ENCODE measurements around the gene ROCK1. TPM values are rescaled to one million over a fixed set of nuclear protein-coding genes. Genes with fewer than 3 reads are reported as not detected.

The ROCK1 gene
- total RNA-seq, 1 donor from 2014 or later, result 16.6 TPM

DNA sequence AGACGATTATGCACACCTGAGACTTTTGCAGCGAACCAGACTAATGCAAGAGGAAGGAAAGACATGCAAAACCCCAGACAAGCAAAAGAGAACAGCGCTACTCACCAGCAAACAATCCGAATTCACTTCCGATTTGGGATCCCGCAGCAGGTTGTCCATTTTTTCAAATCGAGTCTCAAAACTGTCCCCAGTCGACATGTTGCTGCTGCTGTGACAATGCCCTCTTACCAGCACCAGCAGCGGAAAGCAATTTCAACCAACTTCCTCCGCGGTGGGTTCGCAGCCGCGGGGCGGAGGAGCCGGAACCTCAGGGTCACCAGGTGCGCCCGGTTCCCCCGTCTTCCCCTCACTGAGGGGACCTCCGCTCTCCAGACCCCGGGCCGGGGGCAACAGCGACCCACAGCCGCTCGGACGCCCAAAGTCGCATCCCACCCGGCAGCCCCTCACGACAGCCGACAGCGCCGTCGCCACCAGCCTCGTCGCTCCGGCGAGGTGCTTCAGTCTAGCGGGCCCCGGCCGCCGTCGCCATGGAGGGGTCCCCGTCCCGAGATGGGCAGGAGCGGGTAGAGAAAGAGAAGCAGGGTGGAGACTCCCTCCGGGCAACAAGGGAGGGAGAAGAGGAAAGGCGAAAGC, 784 bp downstream of the ROCK1 start:
- peak overlapping the region; percentile 96 for H3K4me3 ChIP-seq (ENCODE audit: low read depth, low read length)
- TF ChIP-seq, protein P1, sequence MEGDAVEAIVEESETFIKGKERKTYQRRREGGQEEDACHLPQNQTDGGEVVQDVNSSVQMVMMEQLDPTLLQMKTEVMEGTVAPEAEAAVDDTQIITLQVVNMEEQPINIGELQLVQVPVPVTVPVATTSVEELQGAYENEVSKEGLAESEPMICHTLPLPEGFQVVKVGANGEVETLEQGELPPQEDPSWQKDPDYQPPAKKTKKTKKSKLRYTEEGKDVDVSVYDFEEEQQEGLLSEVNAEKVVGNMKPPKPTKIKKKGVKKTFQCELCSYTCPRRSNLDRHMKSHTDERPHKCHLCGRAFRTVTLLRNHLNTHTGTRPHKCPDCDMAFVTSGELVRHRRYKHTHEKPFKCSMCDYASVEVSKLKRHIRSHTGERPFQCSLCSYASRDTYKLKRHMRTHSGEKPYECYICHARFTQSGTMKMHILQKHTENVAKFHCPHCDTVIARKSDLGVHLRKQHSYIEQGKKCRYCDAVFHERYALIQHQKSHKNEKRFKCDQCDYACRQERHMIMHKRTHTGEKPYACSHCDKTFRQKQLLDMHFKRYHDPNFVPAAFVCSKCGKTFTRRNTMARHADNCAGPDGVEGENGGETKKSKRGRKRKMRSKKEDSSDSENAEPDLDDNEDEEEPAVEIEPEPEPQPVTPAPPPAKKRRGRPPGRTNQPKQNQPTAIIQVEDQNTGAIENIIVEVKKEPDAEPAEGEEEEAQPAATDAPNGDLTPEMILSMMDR (IDR thresholded peaks at IDR 0.05; ENCODE audit: insufficient read depth, low read length, severe bottlenecking), result no peak
- DNase-seq (ENCODE audit: low read depth) (peak; percentile 35), FAIRE-seq (no peak)
- no peaks in the 10 kb centered on the region for H3K27me3 ChIP-seq (ENCODE audit: control insufficient read depth, insufficient read depth, low read length)
- H3K36me3 ChIP-seq (ENCODE audit: control insufficient read depth, insufficient read depth, low read length), result no peaks in the 10 kb centered on the region

DNA sequence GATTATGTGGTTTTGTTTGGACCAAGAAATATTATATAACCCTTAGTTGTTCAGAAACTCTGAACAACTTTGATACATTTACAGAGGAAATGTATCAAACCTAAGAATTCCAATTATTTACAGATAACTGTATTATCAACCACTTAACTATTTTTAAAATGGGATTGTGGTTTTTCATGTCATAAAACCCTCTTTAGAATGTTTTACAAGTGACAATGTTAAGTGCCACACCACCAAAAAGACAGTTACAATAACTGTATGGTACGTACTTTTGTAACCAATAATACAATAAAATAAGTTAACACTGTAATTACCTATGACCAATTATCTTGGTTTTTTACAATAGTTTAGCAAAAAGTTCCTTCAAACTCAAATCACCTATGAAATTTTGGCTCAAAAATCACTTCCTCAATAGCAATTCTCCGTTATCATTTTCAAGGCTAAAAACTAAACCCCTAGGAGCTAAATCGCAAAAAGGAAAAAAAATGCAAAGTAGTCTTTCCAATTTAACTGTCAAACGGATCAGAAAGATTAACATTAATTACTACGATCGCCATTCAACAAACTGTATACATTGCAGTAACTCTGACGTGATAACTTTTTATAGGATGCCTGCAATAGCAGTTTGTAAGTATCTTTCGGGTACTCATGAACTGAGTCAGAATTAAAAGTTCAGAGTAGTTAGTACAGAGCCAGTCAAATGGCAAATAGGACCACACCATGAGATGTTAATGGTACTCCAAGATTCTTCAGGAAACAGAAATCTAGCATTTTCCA, 1.5 kb downstream of the ROCK1 start:
- DNase-seq (ENCODE audit: low read depth), result no peak
- peak overlapping the region; percentile 96 for H3K4me3 ChIP-seq (ENCODE audit: low read depth, low read length)
- no peak for FAIRE-seq
- no peaks in the 10 kb centered on the region for H3K27me3 ChIP-seq (ENCODE audit: control insufficient read depth, insufficient read depth, low read length)
- no peaks in the 10 kb centered on the region for H3K36me3 ChIP-seq (ENCODE audit: control insufficient read depth, insufficient read depth, low read length)
- TF ChIP-seq, protein P1 (IDR thresholded peaks at IDR 0.05; ENCODE audit: insufficient read depth, low read length, severe bottlenecking), result no peak

DNA sequence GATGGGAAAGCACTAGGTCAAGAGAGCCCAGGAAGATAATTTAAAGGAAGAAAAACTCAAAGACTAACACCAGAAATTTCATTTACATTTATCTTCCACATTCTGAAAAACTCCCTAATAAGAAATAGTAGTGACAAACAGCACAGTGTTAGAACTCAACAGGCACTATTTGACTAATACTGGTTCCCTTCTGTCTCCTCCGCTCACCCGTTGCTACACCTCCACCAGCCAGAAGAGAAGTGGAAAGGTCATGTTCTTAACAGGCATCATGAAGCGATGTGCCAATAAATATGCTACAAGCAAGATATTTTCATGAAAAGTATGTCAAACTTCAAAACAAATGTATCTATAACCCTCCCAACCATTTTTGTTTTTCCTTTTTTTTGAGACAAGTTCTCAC, 5.7 kb downstream of the ROCK1 start:
- TF ChIP-seq, protein P1 (IDR thresholded peaks at IDR 0.05; ENCODE audit: insufficient read depth, low read length, severe bottlenecking), result no peak
- DNase-seq (ENCODE audit: low read depth) (no peak), FAIRE-seq (no peak)
- H3K36me3 ChIP-seq (ENCODE audit: control insufficient read depth, insufficient read depth, low read length), result no peaks in the 10 kb centered on the region
- no peak overlapping the region for H3K4me3 ChIP-seq (ENCODE audit: low read depth, low read length)
- H3K27me3 ChIP-seq (ENCODE audit: control insufficient read depth, insufficient read depth, low read length), result no peaks in the 10 kb centered on the region

DNA sequence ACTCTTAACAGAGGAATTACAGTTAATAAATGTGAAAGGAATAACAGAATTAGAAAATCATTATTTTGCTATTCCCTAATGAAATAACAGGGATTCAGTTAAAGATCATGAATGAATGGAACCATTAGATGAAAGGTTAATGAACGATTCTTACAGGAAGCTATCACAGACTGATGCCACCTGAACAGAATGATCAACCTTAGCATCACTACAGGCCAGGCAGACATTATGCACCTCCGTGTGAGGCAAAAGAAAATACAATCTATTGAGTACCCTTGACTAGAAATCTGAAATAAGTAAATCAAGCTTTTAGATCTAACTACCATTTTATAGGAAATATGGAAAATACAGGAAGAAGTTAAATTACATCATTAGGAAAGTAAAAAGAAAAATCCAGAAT, 10.4 kb downstream of the ROCK1 start:
- Histone ChIP-seq H3K4me3 (ENCODE audit: low read depth, low read length) (no peak overlapping the region), H3K27me3 (ENCODE audit: control insufficient read depth, insufficient read depth, low read length) (no peaks in the 10 kb centered on the region), H3K36me3 (ENCODE audit: control insufficient read depth, insufficient read depth, low read length) (no peaks in the 10 kb centered on the region)
- no peak for DNase-seq (ENCODE audit: low read depth)
- FAIRE-seq, result no peak
- TF ChIP-seq, protein P1 (IDR thresholded peaks at IDR 0.05; ENCODE audit: insufficient read depth, low read length, severe bottlenecking), result no peak

DNA sequence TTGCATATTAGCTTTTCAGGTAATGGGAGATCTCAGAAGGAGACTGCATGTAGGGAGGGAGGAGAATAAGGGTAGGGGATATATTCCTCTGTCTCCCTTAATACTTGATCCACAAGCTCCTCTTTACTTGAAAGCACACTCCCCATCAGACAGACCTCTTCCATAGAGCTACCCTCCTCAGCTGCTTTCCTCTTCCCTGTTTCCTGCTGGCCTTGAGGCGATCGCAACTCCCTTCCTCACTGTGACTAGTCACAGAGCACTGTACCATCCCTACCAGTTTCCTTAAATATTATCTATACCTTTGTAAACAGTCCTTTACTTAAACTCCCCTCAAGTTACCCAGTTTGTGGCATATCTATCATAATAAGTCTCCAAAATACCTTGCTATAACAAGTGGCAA, 10.9 kb downstream of the ROCK1 start:
- Histone ChIP-seq H3K27me3 (ENCODE audit: control insufficient read depth, insufficient read depth, low read length) (no peaks in the 10 kb centered on the region), H3K36me3 (ENCODE audit: control insufficient read depth, insufficient read depth, low read length) (no peaks in the 10 kb centered on the region), H3K4me3 (ENCODE audit: low read depth, low read length) (no peak overlapping the region)
- FAIRE-seq, result no peak
- DNase-seq (ENCODE audit: low read depth), result no peak
- TF ChIP-seq, protein P1 (IDR thresholded peaks at IDR 0.05; ENCODE audit: insufficient read depth, low read length, severe bottlenecking), result no peak
